AG09319 (cell line): ENCODE results near the gene PRKCZ.

Experiments
- DNase-seq: peaks from one replicate; pipeline ENCODE4 v3.0.0-alpha.2; 2010; ENCODE audit warnings: low read depth; ENCODE audit errors: extremely low read depth
- CTCF ChIP-seq: IDR thresholded peaks from 2 replicates; pipeline ENCODE4 v1.5.1; 2011; ENCODE audit warnings: low read depth, mild to moderate bottlenecking, inconsistent platforms, low read length, moderate library complexity

Gene PRKCZ

GRCh38 chr1:2185880-2186855 is 136.0 kb downstream of the PRKCZ start:
- TF ChIP-seq CTCF: no peak
- DNase-seq: no peak

- no peak for DNase-seq
- no peak for TF ChIP-seq CTCF
These were observed 136.7 kb downstream of the PRKCZ start for GRCh38 chr1:2186901-2187300.

- no peak for TF ChIP-seq CTCF
These were observed 137.4 kb downstream of the PRKCZ start for GRCh38 chr1:2187619-2188018.

GRCh38 chr1:2188336-2188735 is 138.1 kb downstream of the PRKCZ start:
- TF ChIP-seq CTCF: no peak

More at GRCh38 chr1:2187619-2188018, 137.4 kb downstream of the PRKCZ start:
- DNase-seq: no peak

GRCh38 chr1:2189459-2190425 is 139.5 kb downstream of the PRKCZ start:
- peak; percentile 91 for DNase-seq
- no peak for TF ChIP-seq CTCF

More at GRCh38 chr1:2188336-2188735, 138.1 kb downstream of the PRKCZ start:
- DNase-seq: no peak

GRCh38 chr1:2190491-2190976 is 140.3 kb downstream of the PRKCZ start:
- TF ChIP-seq CTCF: no peak
- no peak for DNase-seq
